HL-60 (cell line): ENCODE measurements around the gene SMARCA4.
A peak's percentile ranks its signal among the peaks of the same experiment; 100 is the strongest.
"Not testable (repeated sequence)": the region's sequence is repeated elsewhere in the genome, so short reads cannot be mapped to it uniquely, and the experiment has no call there.

Source experiments
- DNase-seq, 2 experiments: peaks; one replicate each; pipeline ENCODE4 v3.0.0-alpha.2; 2010 to 2020; ENCODE audit warnings: low read depth in 1 of 2, low spot score in 1 of 2
- H3K27ac ChIP-seq: fragments of 250-450 bp; sonication (Bioruptor Pico); replicated peaks from 2 replicates; pipeline ENCODE4 v1.5.1; 2020; ENCODE audit warnings: mild to moderate bottlenecking, moderate library complexity
- H3K27me3 ChIP-seq: fragments of 250-450 bp; sonication (Bioruptor Pico); 2 replicates; pipeline ENCODE4 v1.5.1; 2021; ENCODE audit warnings: mild to moderate bottlenecking, moderate library complexity; ENCODE audit not compliant: insufficient read depth, poor library complexity, severe bottlenecking
- H3K4me3 ChIP-seq: replicated peaks from 2 replicates; pipeline ENCODE4 v1.5.1; 2011; ENCODE audit warnings: mild to moderate bottlenecking, control low read depth, low read length; ENCODE audit not compliant: insufficient read depth
- CTCF ChIP-seq: IDR thresholded peaks from one replicate; pipeline ENCODE4 v1.5.1; 2011; ENCODE audit warnings: low read length, control low read depth, inconsistent platforms; ENCODE audit not compliant: insufficient read depth
- GABPA ChIP-seq: IDR thresholded peaks from 2 replicates; pipeline ENCODE4 v1.6.1; 2012; ENCODE audit warnings: low read depth
- POLR2AphosphoS5 ChIP-seq: IDR thresholded peaks from 2 replicates; pipeline ENCODE4 v1.6.1; 2012; ENCODE audit warnings: low read depth
- SPI1 ChIP-seq: IDR thresholded peaks from 2 replicates; pipeline ENCODE4 v1.6.1; 2012; ENCODE audit warnings: low read depth, mild to moderate bottlenecking, borderline replicate concordance
- TF ChIP-seq, protein P1 (sequence below): IDR thresholded peaks from 2 replicates; pipeline ENCODE4 v1.6.1; 2012; ENCODE audit warnings: low read depth; ENCODE audit not compliant: insufficient replicate concordance

SMARCA4 gene

GRCh38 chr19:11087870-11088505 lies 127.2 kb downstream of the SMARCA4 start:
- H3K27ac ChIP-seq: peak overlapping the region; percentile 90; the same call in 1 of the 2 replicates
- TF ChIP-seq, protein P1, sequence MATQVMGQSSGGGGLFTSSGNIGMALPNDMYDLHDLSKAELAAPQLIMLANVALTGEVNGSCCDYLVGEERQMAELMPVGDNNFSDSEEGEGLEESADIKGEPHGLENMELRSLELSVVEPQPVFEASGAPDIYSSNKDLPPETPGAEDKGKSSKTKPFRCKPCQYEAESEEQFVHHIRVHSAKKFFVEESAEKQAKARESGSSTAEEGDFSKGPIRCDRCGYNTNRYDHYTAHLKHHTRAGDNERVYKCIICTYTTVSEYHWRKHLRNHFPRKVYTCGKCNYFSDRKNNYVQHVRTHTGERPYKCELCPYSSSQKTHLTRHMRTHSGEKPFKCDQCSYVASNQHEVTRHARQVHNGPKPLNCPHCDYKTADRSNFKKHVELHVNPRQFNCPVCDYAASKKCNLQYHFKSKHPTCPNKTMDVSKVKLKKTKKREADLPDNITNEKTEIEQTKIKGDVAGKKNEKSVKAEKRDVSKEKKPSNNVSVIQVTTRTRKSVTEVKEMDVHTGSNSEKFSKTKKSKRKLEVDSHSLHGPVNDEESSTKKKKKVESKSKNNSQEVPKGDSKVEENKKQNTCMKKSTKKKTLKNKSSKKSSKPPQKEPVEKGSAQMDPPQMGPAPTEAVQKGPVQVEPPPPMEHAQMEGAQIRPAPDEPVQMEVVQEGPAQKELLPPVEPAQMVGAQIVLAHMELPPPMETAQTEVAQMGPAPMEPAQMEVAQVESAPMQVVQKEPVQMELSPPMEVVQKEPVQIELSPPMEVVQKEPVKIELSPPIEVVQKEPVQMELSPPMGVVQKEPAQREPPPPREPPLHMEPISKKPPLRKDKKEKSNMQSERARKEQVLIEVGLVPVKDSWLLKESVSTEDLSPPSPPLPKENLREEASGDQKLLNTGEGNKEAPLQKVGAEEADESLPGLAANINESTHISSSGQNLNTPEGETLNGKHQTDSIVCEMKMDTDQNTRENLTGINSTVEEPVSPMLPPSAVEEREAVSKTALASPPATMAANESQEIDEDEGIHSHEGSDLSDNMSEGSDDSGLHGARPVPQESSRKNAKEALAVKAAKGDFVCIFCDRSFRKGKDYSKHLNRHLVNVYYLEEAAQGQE: no peak
- TF ChIP-seq GABPA: no peak
- TF ChIP-seq SPI1: no peak
- no peak for TF ChIP-seq CTCF
- TF ChIP-seq POLR2AphosphoS5: no peak
- H3K4me3 ChIP-seq: no peak overlapping the region
- H3K27me3 ChIP-seq: no peaks in the 10 kb centered on the region
- DNase-seq: no peak

DNA sequence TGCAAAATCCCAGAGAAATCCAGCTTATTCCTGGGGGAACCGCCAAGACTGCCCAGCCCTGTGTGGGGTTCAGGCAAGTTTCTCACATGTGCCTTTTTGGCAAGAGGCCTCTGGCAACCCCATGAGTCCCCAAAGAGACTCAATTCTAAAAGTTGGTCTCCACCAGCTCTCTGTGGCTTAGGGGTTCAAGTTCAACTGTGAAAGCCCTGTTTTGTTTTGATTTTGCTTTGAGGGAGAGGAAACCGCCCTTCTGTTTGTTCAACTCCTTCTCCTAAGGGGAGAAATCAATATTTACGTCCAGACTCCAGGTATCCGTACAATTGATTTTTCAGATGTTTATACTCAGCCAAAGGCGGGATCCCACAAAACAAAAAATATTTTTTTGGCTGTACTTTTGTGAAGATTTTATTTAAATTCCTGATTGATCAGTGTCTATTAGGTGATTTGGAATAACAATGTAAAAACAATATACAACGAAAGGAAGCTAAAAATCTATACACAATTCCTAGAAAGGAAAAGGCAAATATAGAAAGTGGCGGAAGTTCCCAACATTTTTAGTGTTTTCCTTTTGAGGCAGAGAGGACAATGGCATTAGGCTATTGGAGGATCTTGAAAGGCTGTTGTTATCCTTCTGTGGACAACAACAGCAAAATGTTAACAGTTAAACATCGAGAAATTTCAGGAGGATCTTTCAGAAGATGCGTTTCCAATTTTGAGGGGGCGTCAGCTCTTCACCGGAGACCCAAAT lies 127.8 kb downstream of the SMARCA4 start:
- DNase-seq: no peak
- TF ChIP-seq SPI1 (no peak), CTCF (no peak), POLR2AphosphoS5 (no peak), GABPA (no peak)
- TF ChIP-seq, protein P1: no peak
- peak overlapping the region; percentile 90 for H3K27ac ChIP-seq

DNA sequence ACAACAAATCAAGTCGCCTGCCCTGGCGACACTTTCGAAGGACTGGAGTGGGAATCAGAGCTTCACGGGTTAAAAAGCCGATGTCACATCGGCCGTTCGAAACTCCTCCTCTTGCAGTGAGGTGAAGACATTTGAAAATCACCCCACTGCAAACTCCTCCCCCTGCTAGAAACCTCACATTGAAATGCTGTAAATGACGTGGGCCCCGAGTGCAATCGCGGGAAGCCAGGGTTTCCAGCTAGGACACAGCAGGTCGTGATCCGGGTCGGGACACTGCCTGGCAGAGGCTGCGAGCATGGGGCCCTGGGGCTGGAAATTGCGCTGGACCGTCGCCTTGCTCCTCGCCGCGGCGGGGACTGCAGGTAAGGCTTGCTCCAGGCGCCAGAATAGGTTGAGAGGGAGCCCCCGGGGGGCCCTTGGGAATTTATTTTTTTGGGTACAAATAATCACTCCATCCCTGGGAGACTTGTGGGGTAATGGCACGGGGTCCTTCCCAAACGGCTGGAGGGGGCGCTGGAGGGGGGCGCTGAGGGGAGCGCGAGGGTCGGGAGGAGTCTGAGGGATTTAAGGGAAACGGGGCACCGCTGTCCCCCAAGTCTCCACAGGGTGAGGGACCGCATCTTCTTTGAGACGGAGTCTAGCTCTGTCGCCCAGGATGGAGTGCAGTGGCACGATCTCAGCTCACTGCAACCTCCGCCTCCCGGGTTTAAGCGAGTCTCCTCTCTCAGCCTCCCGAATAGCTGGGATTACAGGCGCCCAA lies 128.6 kb downstream of the SMARCA4 start, which contains the start of gene LDLR:
Gene LDLR, plus strand, starts transcription at position 210 of the 760 bp plus-strand sequence. Its CDS starts 86 bp downstream, at position 296.
- TF ChIP-seq POLR2AphosphoS5 (peak; percentile 94), CTCF (no peak)
- DNase-seq: peak; percentile 72 to 89

More for the DNA sequence above, 127.8 kb downstream of the SMARCA4 start:
- no peak overlapping the region for H3K4me3 ChIP-seq
- H3K27me3 ChIP-seq: no peaks in the 10 kb centered on the region

DNA sequence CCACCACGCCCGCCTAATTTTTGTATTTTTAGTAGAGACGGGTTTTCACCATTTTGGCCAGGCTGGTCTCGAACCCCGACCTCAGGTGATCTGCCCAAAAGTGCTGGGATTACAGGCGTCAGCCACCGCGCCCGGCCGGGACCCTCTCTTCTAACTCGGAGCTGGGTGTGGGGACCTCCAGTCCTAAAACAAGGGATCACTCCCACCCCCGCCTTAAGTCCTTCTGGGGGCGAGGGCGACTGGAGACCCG lies 129.1 kb downstream of the SMARCA4 start:
- peak in 1 of 2 experiments; percentile 33 for DNase-seq
- H3K27ac ChIP-seq: peak overlapping the region; percentile 90
- peak overlapping the region; percentile 69 for H3K4me3 ChIP-seq
- not testable (repeated sequence) for H3K27me3 ChIP-seq

More for the DNA sequence above, 128.6 kb downstream of the SMARCA4 start, which contains the start of gene LDLR:
- Histone ChIP-seq H3K27ac (peak within 1 kb of the TSS; percentile 90), H3K4me3 (peak within 1 kb of the TSS; percentile 69), H3K27me3 (no peaks in the 10 kb centered on the region)
